HG03097 (cell line): ENCODE results near the gene LRRC7.
A peak's percentile ranks its signal among the peaks of the same experiment; 100 is the strongest.

Source experiments
- ATAC-seq: cut with Tn5 transposase; IDR thresholded peaks from one replicate; pipeline ENCODE4 v1.9.1; 2021; ENCODE audit not compliant: unreplicated experiment, low FRiP score

Gene LRRC7

GRCh38 chr1:70077066-70077465, 509.3 kb downstream of the LRRC7 start:
- ATAC-seq: no peak

- no peak for ATAC-seq
These were observed 511.8 kb downstream of the LRRC7 start for GRCh38 chr1:70079546-70079945.

DNA sequence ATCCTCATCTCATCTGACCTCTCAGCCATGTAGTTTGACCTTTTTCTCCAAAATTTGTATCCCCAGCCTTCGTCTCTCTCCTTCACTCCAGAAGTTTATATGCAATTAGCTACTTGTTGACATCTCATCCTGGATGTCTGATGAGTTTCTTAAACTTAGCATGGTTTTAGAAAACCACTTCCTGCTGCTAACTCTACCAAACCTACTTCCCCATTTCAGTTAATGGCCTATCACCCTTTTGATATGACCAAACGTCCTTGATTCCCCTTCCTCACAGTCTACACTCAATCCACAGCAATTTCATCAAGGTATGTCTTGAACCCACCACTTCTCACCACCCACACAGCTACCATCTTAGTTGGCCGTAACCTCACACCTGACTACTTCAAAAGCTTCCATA, 515.8 kb downstream of the LRRC7 start:
- peak; percentile 76 for ATAC-seq

- no peak for ATAC-seq
These were observed 516.7 kb downstream of the LRRC7 start for GRCh38 chr1:70084314-70084915.

DNA sequence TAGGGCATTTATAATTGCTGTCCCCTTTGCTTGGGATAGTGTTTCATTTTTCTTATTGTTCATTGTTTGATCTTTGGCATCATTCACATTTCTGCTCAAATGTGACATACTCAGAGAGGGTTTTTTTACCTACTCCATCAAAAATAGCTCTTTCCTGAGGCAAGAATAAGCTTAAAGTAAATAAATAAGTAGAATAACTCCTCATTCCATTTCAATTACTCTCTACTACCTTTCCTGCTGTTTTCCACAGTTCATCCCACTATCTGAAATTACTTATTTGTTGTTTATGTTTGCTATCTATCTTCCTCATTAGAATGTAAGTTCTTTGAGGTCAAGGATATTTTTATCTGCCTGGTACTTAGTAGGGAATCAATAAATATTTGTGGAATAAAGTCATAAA, 517.8 kb downstream of the LRRC7 start:
- ATAC-seq: no peak

DNA sequence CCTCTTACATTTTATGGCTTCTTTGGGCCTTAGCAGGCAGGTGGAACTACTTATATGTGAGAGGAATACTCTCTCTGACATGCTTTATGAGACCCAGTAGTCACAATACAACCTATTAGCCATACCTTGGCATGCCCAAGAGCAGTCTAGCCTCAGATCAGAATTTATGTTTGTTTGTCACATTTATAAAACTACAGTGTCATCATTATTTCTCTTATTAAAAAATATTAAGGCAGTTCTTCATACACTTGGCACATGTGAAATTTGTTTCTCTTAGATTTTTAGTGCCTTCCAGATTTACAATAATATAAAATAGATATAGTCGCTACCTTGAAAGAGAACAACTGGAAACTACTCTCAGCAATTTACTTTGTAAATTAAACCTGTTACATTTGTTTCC, 519.2 kb downstream of the LRRC7 start:
- ATAC-seq: no peak

GRCh38 chr1:70090141-70090540, 522.4 kb downstream of the LRRC7 start:
- no peak for ATAC-seq

DNA sequence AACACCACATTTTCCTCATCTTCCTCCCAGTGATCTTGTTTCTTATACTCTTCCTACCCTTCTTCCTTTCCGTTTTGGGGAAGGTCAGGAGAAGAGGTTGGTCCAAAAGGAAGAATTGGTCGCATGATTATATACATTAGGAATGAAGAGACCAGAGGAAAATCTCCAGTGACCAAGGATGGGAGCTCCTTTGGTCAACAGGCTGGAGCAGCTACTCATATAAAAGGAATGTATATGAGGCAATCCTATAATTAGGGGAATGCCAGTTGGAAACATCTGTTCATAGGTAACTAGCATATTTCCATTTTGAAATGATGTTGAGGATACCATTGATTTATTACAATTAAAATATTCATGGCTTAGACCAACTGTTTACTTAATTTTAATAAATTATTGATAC, 523.2 kb downstream of the LRRC7 start:
- ATAC-seq: no peak

DNA sequence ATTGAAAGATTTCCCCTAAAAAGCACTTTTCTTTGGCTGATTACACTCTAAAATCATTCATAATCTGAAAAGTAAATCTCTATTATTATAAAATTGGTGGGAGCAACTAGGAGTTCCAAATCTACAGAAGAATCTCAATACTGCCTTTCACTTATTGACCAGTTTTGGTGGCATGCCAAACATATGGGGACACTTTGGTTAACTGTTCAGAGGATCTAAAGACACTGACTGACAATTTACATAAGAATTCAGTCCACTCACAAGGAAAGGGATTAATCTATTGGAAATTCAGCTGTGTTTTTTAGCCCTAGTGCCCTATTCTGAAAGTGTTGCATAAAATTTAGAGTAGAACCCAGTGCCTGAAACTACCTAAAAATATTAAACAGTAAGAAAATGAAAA, 524.1 kb downstream of the LRRC7 start:
- ATAC-seq: no peak

GRCh38 chr1:70092526-70092925, 524.8 kb downstream of the LRRC7 start:
- no peak for ATAC-seq

DNA sequence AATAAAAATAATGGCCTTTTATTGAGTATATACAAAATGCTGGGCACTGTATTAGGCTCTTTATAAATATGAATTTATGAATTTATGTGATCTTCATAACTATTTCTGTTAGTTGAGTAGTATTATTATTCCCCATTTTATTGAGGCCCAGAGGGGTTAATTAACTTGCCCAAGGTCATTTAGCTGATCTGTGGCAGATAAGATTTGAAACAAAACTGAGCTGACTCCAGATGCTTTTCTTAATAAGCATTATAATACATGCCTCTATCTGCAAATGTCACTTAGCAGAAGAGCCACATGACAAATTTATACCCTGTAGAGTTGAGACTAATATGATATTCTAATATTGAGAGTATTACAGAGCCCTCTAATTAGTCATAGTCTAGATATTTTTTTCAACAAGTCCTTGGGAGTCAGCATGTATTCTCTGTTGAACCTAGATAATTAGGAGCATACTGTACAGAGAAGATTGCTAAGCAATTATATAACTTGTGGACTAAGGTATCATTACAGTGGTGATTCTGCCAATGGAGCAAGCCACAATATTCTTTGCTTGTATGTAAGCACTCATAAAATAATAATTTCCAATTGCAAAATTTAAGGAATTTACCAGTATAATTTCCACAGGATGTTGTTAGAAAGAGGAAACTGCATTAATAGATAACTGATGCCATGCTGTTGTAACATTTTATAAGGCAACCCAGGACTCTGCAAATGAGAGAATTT, 525.7 kb downstream of the LRRC7 start:
- no peak for ATAC-seq

DNA sequence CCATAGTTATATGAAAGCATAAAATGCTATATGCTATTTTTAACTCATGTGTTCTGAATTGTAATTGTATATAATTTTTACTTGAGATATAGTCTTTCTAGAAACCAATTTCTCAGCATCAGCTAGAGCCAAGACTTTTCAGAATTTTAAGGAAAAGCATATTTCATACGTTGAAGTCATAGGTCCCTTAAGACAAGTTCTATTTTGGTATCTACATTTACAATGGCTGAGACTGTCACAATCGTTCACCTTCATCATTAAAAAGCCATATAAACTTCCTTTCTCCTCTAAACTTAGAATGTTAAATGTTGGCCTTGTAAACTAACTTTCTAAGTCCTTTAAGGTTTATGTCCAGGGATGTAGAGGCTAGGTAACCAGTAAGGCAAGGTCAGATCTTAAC, 533.5 kb downstream of the LRRC7 start:
- ATAC-seq: no peak

- ATAC-seq: no peak
These were observed 534.1 kb downstream of the LRRC7 start for GRCh38 chr1:70101774-70102173.

GRCh38 chr1:70103770-70104169, 536.0 kb downstream of the LRRC7 start:
- no peak for ATAC-seq

GRCh38 chr1:70109241-70109640, 541.5 kb downstream of the LRRC7 start:
- no peak for ATAC-seq

- ATAC-seq: no peak
These were observed 545.1 kb downstream of the LRRC7 start for GRCh38 chr1:70112838-70113237.

GRCh38 chr1:70115315-70115714, 547.6 kb downstream of the LRRC7 start:
- ATAC-seq: no peak

DNA sequence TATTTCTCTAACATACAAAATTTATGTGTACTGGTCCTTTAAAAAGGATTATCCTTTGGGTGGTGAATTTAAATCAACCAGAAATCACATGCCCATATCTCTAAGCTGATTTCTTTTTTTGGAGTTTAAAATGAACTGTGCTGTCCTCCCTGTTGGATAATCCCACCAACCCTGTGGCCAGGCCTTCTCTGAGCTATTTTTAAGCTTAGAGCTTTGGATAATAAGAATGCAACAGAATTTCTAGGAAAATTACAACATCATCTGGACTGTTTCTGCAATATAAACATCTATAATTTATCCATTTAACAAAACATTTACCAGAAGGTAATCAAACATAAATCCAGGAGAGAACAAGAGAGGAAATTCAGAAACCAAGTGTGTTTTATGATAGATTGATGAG, 549.3 kb downstream of the LRRC7 start:
- no peak for ATAC-seq

DNA sequence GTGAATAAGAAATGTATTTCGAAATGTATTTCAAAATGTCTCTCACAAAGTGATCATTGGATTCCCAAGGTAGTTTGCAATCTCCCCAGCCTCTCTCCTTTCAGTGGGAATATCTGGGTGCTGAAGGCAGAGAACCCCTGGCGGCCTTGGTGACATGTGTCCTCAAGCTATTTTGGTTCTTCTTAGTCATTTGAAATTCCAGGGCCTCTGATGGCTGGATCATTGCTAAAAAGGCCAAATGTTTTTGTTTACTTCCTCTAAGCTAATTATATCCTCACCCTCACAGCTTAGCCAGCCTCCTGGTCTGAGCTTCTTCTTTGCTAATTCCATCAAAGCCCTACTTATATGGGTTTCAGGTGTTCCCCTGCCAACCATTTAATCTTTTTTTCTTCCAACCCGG, 566.4 kb downstream of the LRRC7 start:
- ATAC-seq: no peak

DNA sequence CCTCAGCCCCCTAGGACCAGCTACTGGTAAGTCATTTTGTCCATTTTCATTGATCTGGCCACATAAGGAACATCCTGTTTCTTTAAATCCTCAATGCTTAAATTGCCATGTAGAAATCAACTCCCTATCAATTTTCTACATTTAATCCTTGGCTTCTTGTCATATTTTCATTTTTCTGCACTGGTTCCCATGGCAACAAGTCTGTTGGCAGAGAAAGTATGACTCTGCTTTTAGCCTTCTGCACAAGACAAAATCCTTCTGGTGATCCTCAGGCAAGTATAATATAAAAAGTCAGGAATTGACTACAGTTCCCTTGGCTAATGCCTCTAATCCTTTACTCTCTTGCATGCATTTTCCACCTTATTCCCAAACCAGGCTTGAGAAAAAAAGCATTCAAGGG, 572.6 kb downstream of the LRRC7 start:
- no peak for ATAC-seq

- no peak for ATAC-seq
These were observed 573.2 kb downstream of the LRRC7 start for GRCh38 chr1:70140894-70141293.

GRCh38 chr1:70142075-70142474, 574.4 kb downstream of the LRRC7 start:
- ATAC-seq: no peak
